Iris pigment epithelial cell (primary cell): ENCODE measurements around the gene NOL4L.

ENCODE experiments used
- DNase-seq: peaks from one replicate; pipeline ENCODE4 v3.0.0-alpha.2; 2011; ENCODE audit warnings: low read depth

NOL4L gene

DNA sequence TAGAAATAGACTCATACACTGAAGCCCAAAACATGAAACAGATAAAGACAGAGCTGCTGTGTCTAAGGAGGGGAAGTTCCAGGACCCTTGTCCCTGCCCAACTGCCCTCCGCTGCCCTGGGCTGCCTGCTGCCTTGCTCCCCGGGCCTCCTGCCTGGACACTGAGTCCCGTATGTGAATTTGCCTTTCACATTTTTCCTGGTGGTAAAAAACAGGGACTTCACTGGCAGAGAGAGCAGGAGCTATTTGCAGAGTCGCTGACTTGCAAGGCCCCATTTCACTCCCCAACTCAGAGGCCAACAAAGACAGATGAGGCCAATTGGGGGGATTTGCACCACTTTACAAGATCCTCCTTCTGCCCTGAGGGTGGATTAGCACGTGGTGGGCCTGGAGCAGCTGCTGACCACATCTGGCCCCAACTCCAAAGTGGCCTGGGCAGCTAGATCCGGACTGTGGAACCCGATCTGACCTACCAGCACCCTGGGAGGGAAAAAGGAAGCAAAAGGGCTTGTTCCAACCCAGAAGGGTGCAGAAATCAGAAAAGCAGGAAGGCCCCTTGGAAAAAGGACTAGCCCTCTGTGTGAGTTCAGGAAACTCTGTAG lies 61.4 kb downstream of the NOL4L start:
- DNase-seq = no peak

DNA sequence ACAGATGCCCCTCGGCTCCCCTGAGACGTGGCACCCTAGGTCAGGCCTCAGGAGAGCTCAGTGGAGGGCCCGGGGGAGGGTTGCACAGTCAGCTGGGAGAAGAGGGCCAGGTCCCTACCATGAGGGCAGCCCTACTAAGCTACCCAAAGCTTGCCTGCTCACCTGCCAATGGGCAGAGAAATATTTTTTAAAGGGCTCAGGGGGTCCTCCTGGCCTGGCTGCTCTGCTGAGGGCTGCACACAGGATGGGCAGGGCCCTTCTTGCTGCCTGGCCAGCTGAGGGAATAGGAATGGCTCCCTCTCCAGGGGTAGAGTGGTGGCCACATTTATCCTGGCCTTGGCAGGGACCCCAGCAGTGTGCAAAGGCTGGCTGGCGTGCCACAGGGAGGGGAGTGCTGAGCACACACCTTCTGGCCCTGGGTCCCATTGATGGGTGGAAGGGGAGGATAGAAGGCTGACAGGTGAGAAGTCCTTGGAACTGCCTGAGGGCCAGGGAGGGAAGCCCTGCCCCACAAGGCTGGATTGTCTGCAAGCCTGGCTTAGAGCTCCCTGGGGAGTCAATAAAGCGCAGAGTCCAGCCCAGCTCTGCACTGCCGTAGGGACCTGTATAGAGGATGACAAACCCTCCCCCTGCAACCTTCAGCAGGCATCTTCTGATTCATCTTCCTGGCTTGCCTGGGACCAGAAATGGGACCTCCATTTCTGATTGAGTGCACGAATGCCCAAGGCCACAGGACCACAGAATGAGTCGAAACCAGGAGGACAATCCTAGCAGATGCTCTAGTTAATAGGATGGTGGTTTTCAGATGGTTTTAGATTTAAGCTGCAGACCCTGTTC lies 62.1 kb downstream of the NOL4L start:
- DNase-seq = peak; percentile 22

DNA sequence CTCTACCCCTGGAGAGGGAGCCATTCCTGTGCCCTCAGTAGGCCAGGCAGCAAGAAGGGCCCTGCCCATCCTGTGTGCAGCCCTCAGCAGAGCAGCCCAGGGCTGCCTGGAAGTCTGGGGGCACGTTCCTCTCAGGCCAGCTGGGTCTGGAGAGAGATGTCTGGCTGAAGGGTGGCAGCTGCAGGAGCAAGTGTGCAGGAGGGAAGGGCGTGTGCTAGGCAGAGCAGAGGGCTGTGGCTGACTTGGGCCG lies 62.7 kb downstream of the NOL4L start:
- DNase-seq = no peak

DNA sequence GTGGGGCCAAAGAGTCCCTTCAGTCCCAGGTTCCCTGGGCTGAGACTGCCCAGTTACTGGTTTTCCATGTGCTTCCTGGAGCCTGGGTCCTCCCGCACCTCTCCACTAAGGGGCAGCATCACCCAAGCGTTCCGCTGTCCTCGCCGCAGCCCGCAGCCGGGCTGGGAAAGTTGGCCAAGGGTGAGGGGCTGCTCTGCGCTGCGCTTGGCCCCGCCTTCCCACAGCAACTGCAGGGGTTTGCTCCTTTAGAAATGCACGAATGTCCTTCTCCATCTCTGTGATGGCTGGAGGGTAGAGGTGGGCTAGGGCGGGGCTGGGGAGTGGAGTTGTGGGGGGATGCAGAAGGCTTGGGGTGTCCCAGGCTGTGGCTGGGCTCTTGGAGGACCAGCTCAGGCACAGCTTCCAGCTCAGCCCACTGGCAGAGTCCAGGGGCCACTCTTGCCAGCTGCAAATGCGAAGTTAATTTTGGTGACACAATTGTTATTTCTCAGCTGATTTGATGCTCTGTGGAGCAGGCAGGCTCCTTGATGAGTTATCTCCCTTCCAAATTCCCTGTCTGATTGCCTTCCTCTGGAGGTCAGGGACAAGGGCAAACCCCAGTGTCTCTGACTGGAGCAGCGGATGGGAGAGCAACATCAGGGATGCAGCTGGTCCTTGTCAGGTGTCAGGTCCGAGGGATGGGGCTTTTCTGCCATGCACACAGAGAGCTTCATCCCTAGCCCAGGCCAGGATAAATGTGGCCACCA lies 63.2 kb downstream of the NOL4L start:
- DNase-seq = peak; percentile 57

DNA sequence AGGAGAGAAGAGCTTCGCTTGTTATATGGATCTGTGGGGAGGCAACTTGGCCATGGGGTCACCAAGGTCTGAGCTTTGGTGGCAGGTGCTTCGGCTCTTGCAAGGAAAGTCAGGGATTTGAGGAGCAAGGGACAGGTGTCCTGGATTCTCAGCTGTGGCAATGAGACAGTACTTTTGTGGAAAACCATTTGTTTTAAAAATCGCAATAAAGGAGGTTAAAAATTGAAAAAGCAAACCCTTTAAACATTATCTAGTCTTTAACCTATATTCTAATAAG lies 64.3 kb downstream of the NOL4L start:
- DNase-seq = no peak

DNA sequence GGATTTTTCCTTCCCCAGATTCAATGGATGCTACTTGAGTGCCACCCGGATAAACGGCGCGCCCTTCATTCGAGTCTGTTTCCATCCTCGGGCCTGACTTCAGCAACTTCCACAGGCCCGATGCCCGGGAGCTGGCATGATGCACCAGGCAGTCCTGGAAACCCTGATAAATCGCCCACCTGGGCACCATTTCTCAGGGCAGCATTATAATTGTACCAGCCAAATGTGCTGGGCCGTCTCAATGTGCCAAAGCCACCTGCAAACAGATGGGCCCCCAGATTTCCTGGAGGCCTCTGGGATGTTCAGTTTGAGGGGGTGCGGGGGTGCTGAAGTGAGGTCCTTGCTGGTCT lies 65.8 kb downstream of the NOL4L start:
- DNase-seq = no peak

DNA sequence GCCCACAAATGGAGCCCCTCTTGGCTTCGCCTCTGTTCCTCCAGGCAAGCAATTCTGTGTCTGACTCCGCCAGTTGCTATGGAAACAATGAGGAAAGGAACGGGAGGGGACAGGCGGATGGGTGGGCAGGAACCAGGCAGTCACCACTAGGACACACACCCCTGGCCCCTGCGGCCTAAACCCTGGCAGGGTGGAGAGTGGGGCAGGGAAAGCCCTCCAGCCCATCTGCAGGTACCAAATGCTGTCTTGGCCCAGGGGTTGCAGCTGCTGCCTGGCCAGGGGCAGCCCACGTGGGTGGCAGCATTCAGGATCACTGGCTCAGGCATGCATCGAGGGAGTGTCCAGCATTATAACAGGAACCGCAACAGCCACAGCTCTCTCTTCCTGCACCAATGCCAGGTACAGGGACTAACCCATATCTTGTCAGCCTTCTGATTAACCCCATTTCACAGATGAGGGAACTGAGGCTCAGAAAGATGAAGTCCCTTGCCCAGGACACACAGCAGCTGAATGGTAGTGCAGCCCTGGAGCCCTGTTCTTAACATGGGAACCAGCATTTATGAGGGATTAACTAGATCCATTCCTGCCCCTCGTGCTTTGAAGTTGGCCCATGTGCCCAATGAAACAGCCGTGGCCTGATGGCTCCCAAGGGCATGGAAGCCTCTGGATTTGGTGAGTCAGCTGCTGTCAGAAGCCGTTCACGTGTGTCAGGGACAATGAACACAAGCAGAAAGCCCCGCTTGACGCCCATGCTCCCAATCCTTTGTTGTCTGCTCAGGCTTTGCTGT lies 66.3 kb downstream of the NOL4L start:
- no peak for DNase-seq

DNA sequence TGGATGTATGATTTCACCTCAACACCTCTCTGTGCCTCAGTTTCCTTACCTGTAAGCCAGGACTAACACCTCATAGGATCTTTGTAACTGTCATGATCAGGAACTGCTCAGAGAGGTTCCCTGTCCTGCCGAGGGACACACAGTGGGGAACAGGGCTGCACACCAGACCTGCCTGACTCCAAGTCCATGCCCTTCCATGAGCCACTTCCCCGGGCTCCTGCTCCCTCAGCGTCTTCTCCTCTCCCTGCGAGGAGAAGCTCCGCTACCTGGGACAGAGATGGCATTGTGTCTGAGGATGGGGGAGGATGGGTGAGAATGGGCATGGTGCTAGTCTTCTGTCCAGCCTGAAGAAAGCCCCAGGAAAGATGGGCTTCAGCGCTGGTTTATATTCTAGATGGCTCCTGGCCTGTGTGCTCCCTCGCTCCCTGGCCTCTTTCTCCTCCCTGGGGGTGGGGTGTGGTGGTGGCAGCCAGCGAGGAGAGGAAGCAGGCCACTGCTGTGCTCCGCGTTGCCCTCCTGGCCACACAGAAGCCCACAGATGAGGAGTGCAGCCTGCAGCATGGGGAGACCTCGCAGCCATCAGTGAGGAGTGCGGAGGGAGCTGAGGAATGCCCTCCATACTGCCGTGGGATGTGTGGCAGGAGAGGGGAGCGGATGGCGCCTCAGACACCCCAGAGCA lies 67.1 kb downstream of the NOL4L start:
- DNase-seq = no peak

DNA sequence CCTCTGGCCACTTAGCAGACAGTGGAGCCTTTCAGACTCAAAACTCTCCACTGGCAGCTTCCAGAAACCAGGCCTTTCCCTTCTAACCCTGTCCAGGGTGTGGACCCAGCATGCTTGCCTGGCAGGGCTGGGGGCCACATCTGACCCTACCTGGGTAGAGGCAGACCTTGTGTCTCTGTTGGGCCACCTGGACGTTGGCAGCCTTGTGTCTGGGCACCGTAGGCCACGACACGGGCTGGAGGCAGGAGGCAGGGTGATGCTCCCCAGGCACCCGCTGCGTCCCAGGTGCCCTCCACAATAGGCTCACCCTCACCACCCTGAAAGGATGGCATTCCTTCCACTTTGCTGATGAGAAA lies 67.6 kb downstream of the NOL4L start:
- DNase-seq = no peak

DNA sequence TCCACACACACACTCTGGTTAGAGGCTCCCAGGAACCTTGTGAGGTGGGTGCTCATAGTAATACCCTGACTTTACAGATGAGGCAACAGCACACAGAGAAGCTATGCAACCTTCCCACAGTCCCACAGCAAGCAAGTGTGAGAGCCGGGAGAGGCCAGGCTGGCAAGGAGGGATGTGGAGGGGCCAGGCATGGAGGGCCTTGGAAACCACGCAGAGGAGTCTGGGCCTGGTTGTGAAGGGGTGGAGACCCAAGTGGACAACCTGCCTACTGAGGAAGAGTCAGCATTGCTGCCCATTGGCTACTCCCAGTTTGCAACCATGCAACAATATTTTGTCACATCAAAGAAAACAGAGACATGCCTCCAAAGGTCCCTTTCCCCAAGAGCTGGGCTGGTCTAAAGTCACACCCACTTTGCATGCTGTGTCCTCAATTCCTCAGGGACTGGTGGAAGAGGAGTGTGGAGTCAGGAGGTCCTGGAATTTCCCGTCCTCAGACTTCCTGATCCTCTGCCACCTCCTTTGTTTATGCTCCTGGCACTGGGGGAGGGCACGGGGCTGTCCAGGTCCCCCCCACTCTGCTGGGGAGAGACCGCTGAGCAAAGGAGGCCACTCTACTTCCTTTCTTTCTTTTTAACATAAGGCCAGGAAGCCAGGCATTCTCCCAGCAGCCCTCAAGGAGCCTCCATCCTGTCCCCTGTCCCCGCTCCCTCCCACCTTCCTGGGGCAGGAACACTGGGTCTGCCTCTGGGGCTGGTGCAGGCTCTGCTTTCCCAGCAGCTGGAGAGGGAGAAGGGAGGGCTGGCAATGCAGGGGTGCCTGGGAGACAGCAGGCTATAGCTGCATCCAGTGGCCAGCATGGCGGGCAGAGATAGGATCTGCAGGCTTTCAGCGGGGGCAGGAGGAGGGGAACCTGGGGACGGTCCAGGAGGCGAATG lies 68.3 kb downstream of the NOL4L start:
- DNase-seq = no peak

DNA sequence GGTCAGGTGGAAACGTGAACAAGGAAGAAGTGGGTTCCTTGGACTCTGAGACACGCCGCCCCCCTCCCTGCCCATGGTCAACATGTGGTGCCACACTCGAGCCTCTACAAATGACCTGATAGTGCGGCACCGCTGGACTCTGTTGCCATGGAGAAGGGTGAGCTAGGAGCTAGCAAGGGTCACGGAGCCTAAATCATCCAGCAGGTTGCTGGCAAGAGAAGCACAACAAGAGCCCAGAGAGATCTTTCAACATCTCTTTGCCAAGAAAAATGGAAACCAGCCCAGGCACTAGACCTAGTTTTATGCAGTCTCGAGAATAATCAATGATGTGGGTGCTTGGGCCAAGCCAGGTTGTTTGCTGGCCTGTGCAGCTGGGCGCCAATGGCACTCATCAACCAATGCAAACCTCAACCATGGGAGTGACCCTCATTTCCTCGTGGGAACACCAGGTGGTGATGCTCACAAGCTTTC lies 69.5 kb downstream of the NOL4L start:
- no peak for DNase-seq

DNA sequence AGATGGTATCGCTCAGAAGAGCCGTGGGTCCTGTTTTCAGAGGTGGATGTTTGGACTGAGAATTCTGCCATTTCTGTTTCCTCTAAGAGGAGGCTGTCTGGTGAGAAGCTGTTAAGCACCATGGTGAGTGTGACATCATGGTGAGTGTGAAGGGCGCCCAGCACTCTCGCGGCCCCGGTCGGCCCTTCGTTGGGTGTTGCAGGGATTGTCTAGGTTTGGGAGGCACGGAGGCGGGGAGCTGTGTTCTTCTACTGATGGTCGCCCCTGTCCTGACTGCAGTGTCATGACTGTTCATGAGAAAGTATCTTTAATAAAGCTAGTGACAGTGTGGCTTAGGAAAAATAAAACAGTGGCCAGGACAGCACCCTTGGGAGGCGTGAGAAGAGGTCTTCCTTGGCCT lies 70.4 kb downstream of the NOL4L start:
- DNase-seq = no peak

DNA sequence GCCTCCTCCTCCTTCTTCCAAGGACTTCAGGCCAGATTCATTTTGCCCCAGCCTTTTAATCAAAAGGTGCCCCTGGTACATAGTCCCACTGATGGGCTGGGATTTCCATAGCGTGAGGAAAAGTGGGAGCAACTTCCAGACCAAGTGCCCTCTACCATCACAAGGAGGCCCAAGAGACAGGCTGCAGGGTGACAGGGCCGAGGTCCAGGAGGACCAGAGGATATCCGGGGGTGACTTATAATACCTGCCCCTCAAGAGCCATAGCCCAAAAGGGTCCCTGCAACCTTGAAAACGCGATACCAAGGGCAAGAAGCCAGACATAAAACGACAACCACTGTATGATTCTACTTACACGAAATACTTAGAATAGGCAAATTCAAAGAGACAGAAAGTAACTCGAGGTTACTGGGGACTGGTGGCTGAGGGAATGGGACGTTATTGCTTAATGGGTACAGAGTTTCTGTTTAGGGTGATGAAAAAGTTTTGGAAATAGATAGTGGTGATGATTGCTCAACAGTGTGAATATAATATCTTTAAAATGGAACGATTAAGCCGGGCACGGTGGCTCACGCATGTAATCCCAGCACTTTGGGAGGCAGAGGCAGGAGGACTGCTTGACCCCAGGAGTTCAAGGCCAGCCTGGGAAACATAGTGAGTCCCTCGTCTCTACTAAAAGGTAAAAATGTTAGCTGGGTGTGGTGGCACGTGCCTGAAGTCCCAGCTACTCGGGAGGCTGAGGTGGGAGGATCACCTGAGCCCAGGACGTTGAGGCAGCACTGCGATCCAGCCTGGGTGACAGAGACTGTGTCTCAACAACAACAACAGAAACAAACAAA lies 71.9 kb downstream of the NOL4L start:
- no peak for DNase-seq

DNA sequence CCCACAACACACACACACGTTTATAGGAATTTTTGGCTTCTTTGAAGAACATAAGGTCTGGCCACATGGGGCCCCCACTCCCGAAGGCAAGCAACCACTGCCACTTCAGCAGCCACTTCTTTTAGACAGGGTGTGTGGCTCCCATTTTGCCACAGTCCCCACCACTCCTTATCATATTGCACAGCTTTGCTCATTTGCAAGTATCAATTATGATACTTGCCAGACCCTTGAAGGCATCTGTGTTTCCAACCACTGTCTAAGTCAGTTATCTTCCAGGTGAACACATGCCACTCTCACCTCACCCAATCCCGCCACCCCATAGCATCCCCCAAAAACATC lies 73.1 kb downstream of the NOL4L start:
- no peak for DNase-seq

DNA sequence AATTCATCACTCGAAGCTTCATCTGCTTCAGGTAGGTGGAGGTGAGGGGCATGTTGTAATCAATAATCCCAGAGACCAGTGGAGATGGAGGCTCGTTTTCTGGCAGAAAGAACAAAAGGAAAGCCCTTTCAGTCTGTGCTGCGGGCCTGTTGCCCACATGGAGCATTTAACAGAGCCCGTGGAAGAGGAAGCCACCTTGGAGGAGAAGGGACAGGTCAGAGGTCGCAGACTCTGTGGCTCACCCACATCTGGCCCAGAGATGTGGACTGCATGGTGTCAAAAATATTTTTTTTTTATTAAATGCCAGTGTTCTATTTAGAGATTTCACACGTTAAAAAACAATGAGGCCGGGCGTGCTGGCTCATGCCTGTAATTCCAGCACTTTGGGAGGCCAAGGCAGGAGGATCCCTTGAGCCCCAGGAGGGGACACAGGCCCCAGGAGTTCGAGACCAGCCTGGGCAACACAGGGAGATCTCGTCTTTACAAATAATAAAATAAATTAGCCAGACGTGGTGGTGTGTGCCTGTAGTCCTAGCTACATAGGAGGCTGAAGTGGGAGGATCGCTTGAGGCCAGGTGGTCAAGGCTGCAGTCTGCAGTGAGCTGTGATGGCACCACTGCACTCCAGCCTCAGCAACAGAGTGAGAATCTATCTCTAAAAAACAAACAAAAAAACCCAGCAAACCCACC lies 73.6 kb downstream of the NOL4L start:
- DNase-seq = no peak

DNA sequence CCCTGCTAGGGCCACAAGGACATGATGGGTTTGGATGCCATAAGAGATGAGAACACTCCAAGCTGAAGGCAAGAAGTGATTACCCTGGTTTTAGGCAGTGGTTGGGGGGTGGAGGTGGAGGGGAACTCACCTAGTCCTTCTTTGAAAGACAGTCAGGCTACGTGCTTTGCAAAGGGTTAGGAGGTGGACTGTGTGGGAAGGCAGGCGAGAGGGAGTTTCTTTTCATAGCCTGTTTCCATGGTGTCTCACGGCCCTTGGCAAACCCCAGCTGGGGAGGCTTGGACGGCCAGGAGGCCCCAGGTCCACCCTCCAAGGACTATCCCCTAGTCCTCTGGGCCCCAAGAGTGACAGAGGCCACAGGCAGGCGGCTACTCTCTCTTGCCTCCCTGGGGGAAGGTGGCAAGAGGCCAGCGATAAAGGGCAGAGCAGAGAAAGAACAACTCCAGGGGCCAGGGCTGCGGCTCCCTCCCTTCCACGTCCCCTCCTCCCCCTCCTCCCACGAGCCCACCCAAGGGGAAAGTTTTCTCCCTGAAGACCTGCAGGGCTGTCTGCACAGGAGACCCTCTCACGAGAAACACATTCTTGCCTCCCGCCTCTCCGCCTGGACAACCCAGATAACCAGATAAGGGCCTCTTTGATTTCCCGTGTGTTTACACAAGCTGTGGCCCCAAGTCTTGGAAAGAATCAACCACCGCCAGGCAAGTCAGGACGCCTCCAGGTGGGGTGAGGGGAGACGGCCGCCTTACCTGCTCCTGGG lies 74.4 kb downstream of the NOL4L start:
- peak; percentile 27 for DNase-seq

DNA sequence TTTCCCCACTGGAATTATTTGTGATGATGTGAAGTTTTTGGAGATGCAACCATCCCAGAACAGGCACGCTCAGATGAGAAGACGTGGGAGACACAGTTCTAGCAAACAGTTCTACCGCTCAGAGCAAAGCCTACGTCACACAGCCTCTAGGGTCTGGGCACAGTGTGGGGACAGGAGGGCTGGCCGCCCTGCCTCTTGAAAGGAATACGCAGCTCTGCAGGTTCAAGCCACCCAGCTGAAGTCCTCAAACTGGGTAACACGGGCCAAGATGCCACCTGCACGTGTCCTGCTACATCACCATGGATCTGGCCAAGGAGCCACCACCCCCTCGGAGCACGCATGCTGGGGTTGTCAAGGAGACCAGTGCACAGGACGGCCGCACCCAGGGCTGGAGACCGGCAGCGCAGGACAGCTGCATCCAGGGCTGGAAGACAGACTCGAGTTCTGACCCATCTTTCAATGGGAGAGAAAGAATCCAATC lies 75.0 kb downstream of the NOL4L start:
- DNase-seq = no peak

DNA sequence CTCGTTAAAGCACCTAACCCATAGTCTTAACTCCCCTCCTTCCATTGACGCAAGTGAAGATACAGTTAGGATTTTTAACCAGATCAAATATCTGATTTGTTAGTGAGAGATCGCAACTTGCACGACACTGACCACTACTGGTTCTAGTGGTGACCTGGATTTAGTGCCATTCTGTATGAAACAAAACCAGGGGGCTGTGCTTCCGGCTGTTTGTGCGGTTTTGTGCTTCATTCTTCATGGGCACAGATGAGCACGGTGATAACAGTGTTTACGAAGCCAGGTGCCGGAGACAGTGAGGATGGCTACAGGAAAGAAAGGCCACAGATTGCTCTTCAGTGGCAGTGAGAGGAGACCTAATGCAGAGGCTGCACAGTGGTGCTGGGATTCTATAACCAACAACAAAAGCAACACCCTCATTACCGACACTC lies 75.5 kb downstream of the NOL4L start:
- DNase-seq = peak; percentile 27

DNA sequence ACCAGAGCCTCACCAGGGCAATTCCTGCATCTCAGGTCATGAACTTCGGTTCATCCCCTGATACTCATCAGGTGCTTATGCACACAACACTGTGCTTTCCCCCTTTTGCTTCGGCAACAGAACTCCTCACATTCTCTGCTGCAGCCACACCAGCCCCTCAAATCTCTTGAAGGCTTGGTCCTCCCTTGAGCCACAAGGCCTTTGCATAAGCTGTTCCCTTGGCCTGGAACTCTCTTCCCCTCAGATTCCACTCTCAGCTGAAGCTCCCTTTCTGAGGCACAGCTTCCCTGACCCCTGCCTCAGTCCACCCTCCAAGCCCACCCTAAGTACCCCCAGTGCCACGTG lies 76.4 kb downstream of the NOL4L start:
- DNase-seq = no peak
